ENCODE results near the gene CCDC88B. TPM values are rescaled to one million over a fixed set of nuclear protein-coding genes. Genes with fewer than 3 reads are reported as not detected.

Gene CCDC88B
- total RNA-seq, 1 donor from 2014 or later, result 5.1 TPM

DNA sequence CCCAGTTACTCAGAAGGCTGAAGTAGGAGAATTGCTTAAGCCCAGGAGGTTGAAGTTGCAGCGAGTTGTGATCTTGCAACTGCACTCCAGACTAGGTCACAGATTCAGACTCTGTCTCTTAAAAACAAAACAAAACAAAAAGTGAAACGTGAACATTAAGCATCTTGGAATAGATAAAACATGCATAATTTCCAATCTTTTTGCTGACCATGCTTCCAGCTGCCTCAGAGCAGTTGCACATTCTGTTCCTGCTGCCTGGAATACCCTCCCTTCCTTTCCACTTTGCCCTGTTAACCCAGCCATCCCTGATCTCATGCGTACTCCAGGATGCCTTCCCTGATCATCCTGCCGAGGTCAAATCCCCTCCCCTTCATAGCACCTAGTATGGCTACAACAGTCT lies 718 bp upstream of the CCDC88B start:
- no peak for TF ChIP-seq CTCF (IDR thresholded peaks at IDR 0.05)
- intact Hi-C loops (cut with DNase I), result no loop called here
- no peaks in the 10 kb centered on the region for H3K27me3 ChIP-seq
- DNase-seq (ENCODE audit: low spot score in 2 of 2), result no peak
- H3K27ac ChIP-seq, result no peak overlapping the region
- H3K4me1 ChIP-seq, result peaks cover 3 to 6% of the 10 kb centered on the region in 2 donors
- no peak overlapping the region for H3K4me3 ChIP-seq
- no peaks in the 10 kb centered on the region for H3K9me3 ChIP-seq
- H3K36me3 ChIP-seq, result no peaks in the 10 kb centered on the region

- Histone ChIP-seq H3K36me3 (no peaks in the 10 kb centered on the region), H3K4me3 (peak overlapping the region in 1 of 2 donors; percentile 36), H3K27ac (no peak overlapping the region), H3K9me3 (no peaks in the 10 kb centered on the region), H3K27me3 (no peaks in the 10 kb centered on the region), H3K4me1 (peaks cover 3 to 6% of the 10 kb centered on the region in 2 donors)
- intact Hi-C loops (cut with DNase I), result no loop called here
- TF ChIP-seq CTCF (IDR thresholded peaks at IDR 0.05), result no peak
- no peak for DNase-seq (ENCODE audit: low spot score in 2 of 2)
These were observed 799 bp downstream of the CCDC88B start for GRCh38 chr11:64340671-64341335.

- no peak for TF ChIP-seq CTCF (IDR thresholded peaks at IDR 0.05)
- peaks cover 3 to 6% of the 10 kb centered on the region in 2 donors for H3K4me1 ChIP-seq
- no peaks in the 10 kb centered on the region for H3K36me3 ChIP-seq
- DNase-seq (ENCODE audit: low spot score in 2 of 2), result no peak
- H3K27me3 ChIP-seq, result no peaks in the 10 kb centered on the region
- no peak overlapping the region for H3K4me3 ChIP-seq
- H3K27ac ChIP-seq, result no peak overlapping the region
- intact Hi-C loops (cut with DNase I), result no loop called here
- H3K9me3 ChIP-seq, result no peaks in the 10 kb centered on the region
These were observed 1.4 kb downstream of the CCDC88B start for GRCh38 chr11:64341429-64341828.

- TF ChIP-seq CTCF (IDR thresholded peaks at IDR 0.05), result peak; percentile 41 to 71 (median 57)
- H3K9me3 ChIP-seq, result no peaks in the 10 kb centered on the region
- H3K36me3 ChIP-seq, result no peaks in the 10 kb centered on the region
- H3K4me3 ChIP-seq, result peak overlapping the region; percentile 39 to 53
- peak overlapping the region; percentile 37 to 70 for H3K27ac ChIP-seq
- peak; percentile 69 to 93 for DNase-seq (ENCODE audit: low spot score in 2 of 2)
- no peaks in the 10 kb centered on the region for H3K27me3 ChIP-seq
- H3K4me1 ChIP-seq, result peaks cover 3 to 6% of the 10 kb centered on the region in 2 donors
- intact Hi-C loops (cut with DNase I), result loop anchor here (1.0 kb wide), 1 partner anchor 13 kb away; no protein-coding TSS in a partner anchor
These were observed 2.1 kb downstream of the CCDC88B start for GRCh38 chr11:64341851-64342791.

GRCh38 chr11:64342869-64343745 lies 3.1 kb downstream of the CCDC88B start:
- Histone ChIP-seq H3K36me3 (no peaks in the 10 kb centered on the region), H3K27ac (no peak overlapping the region), H3K4me3 (peak overlapping the region; percentile 17 to 53), H3K27me3 (no peaks in the 10 kb centered on the region), H3K9me3 (no peaks in the 10 kb centered on the region), H3K4me1 (peaks cover 3 to 6% of the 10 kb centered on the region in 2 donors)
- no peak for DNase-seq (ENCODE audit: low spot score in 2 of 2)
- no peak for TF ChIP-seq CTCF (IDR thresholded peaks at IDR 0.05)
- intact Hi-C loops (cut with DNase I), result loop anchor here (1.0 kb wide), 1 partner anchor 12 kb away; no protein-coding TSS in a partner anchor

All from ascending aorta (tissue), 2 donors.